Prostate gland (tissue), 2 donors: ENCODE data around the gene STAT5A. TPM values are rescaled to one million over a fixed set of nuclear protein-coding genes. Genes with fewer than 3 reads are reported as not detected.

ENCODE experiments used
- DNase-seq: peaks from one replicate; pipeline ENCODE4 v3.0.0-alpha.2; 2019; ENCODE audit warnings: low spot score
- H3K27ac ChIP-seq, 2 donors: fragments of 200-600 bp; sonication (generic); 2 replicates each; pipeline ENCODE4 v1.5.1; 2017 to 2019
- H3K27me3 ChIP-seq: fragments of 200-600 bp; sonication (generic); replicated peaks from 2 replicates; pipeline ENCODE4 v1.5.1; 2019; ENCODE audit not compliant: insufficient read depth
- H3K36me3 ChIP-seq, 2 donors: fragments of 200-600 bp; sonication (generic); 1 replicate in 1 of 2; 2 replicates in 1 of 2; pipeline versions ENCODE4 v1.5.1 to v1.8.1; 2017 to 2019
- H3K4me1 ChIP-seq: fragments of 200-600 bp; sonication (generic); replicated peaks from 2 replicates; pipeline ENCODE4 v1.5.1; 2019
- H3K4me3 ChIP-seq, 2 donors: fragments of 200-600 bp; sonication (generic); 2 replicates each; pipeline ENCODE4 v1.5.1; 2017 to 2019
- H3K9me3 ChIP-seq: fragments of 200-600 bp; sonication (generic); 2 replicates; pipeline ENCODE4 v1.5.1; 2017
- POLR2A ChIP-seq: fragments of 450-650 bp; IDR thresholded peaks from one replicate; pipeline ENCODE4 v1.6.1; 2016; ENCODE audit warnings: antibody characterized with exemption, mild to moderate bottlenecking
- POLR2AphosphoS5 ChIP-seq: sonication (generic); formaldehyde crosslinking; IDR thresholded peaks from one replicate; pipeline ENCODE4 v1.6.1; 2017; ENCODE audit warnings: antibody characterized with exemption
- WGBS: methylation state at CpG from one replicate; pipeline ENCODE4 v1.1.5; 2018; 5-methylcytosine and 5-hydroxymethylcytosine counted together
- intact Hi-C: fragments of 100-400 bp; cut with DNase I; formaldehyde crosslinking; loops from one replicate; pipeline ENCODE4 v1.14.2; 2022
- total RNA-seq, 2 donors: library from RNA; depleted of rRNA; stranded (reverse); fragments of >200 nt; gene quantifications; one replicate each; pipeline ENCODE4 v1.1.0, GENCODE V29; 2016
- TF ChIP-seq, protein P1 (sequence below), 4 experiments: fragments of 200-600 bp in 2 of 4; fragments of 450-650 bp in 2 of 4; sonication (generic) in 2 of 4; IDR thresholded peaks; 1 replicate in 3 of 4; 2 replicates in 1 of 4; pipeline ENCODE4 v1.5.1; 2016 to 2019; ENCODE audit warnings: antibody characterized with exemption in 4 of 4, mild to moderate bottlenecking in 2 of 4, moderate library complexity in 2 of 4

Gene STAT5A
- total RNA-seq, 2 donors from 2014 or later: 31.1 to 45.8 TPM

DNA sequence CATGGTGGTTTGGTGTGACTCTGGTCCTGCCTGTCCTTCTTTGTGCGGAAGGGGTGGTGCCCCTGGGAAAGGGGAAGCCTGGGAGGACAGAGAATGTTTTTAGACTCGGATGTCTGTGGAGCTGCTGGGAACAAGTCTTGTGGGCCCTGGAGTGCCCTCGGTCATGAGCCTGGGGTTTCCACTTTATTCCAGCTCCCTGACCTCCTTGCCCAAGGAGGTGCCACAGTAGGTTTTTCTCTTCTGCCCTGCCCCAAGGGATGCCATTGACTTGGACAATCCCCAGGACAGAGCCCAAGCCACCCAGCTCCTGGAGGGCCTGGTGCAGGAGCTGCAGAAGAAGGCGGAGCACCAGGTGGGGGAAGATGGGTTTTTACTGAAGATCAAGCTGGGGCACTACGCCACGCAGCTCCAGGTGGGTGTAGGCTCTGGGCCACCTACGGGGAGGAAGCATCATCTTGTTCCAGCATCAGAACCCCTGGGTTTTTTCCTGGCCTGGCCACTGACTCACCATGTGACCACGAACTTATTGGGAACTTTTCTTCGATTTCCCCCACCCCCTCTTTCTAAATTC, 1.4 kb downstream of the STAT5A start:
- H3K4me3 ChIP-seq: peak overlapping the region in 1 of 2 donors; percentile 64

DNA sequence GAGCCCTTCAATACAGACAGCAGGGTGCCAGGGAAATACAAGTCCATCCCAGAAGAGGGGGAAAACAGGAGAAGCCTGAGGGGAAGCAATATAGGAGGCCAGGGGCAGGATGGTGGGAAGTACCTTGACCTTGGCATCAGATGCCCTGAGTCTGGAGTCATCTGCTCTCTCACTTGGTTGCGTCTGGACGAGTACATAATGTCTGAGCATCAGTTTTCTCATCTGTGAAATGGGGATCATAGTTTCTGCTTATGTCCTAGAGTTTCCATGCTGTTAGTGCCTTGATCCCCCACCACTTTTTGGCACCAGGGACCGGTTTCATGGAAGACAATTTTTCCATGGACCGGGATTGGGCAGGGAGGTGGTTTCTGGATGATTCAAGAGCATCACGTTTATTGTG, 2.3 kb downstream of the STAT5A start:
- Histone ChIP-seq H3K27ac (no peak overlapping the region), H3K27me3 (no peaks in the 10 kb centered on the region), H3K9me3 (no peaks in the 10 kb centered on the region), H3K36me3 (no peaks in the 10 kb centered on the region), H3K4me1 (peaks cover 3% of the 10 kb centered on the region), H3K4me3 (no peak overlapping the region)
- TF ChIP-seq POLR2A (no peak), POLR2AphosphoS5 (no peak)
- TF ChIP-seq, protein P1, sequence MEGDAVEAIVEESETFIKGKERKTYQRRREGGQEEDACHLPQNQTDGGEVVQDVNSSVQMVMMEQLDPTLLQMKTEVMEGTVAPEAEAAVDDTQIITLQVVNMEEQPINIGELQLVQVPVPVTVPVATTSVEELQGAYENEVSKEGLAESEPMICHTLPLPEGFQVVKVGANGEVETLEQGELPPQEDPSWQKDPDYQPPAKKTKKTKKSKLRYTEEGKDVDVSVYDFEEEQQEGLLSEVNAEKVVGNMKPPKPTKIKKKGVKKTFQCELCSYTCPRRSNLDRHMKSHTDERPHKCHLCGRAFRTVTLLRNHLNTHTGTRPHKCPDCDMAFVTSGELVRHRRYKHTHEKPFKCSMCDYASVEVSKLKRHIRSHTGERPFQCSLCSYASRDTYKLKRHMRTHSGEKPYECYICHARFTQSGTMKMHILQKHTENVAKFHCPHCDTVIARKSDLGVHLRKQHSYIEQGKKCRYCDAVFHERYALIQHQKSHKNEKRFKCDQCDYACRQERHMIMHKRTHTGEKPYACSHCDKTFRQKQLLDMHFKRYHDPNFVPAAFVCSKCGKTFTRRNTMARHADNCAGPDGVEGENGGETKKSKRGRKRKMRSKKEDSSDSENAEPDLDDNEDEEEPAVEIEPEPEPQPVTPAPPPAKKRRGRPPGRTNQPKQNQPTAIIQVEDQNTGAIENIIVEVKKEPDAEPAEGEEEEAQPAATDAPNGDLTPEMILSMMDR (IDR thresholded peaks at IDR 0.05): no peak
- intact Hi-C loops: no loop called here
- 87% methylated on average over 5 of the region's 5 CpGs for WGBS
- DNase-seq: no peak

More for the DNA sequence above, 1.4 kb downstream of the STAT5A start:
- no peak for TF ChIP-seq POLR2AphosphoS5
- TF ChIP-seq POLR2A: no peak
- TF ChIP-seq, protein P1 (IDR thresholded peaks at IDR 0.05): no peak
- Histone ChIP-seq H3K36me3 (no peaks in the 10 kb centered on the region), H3K9me3 (no peaks in the 10 kb centered on the region), H3K4me1 (peaks cover 3% of the 10 kb centered on the region), H3K27ac (no peak overlapping the region), H3K27me3 (no peaks in the 10 kb centered on the region)
- intact Hi-C loops: no loop called here
- WGBS: 92% methylated on average over 9 of the region's 9 CpGs
- DNase-seq: no peak

DNA sequence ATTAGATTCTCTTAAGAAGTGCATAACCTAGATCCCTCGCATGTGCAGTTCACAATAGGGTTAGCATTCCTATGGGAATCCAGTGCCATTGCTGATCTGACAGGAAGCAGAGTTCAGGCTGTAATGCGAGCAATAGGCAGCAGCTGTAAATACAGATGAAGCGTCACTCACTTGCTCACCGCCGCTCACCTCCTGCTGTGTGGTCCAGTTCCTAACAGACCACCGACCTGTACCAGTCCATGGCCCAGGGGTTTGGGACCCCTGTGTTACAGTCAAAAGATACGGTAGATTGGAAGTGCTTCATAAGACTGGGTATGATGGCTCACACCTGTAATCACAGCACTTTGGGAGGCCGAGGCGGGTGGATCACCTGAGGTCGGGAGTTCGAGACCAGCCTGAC, 2.8 kb downstream of the STAT5A start:
- intact Hi-C loops: no loop called here
- no peak overlapping the region for H3K27ac ChIP-seq
- H3K4me1 ChIP-seq: peaks cover 3% of the 10 kb centered on the region
- no peaks in the 10 kb centered on the region for H3K9me3 ChIP-seq
- WGBS: 89% methylated on average over 11 of the region's 11 CpGs
- H3K4me3 ChIP-seq: no peak overlapping the region
- H3K27me3 ChIP-seq: no peaks in the 10 kb centered on the region
- TF ChIP-seq POLR2A: no peak
- no peak for TF ChIP-seq POLR2AphosphoS5
- TF ChIP-seq, protein P1 (IDR thresholded peaks at IDR 0.05): no peak
- no peaks in the 10 kb centered on the region for H3K36me3 ChIP-seq
- DNase-seq: no peak

DNA sequence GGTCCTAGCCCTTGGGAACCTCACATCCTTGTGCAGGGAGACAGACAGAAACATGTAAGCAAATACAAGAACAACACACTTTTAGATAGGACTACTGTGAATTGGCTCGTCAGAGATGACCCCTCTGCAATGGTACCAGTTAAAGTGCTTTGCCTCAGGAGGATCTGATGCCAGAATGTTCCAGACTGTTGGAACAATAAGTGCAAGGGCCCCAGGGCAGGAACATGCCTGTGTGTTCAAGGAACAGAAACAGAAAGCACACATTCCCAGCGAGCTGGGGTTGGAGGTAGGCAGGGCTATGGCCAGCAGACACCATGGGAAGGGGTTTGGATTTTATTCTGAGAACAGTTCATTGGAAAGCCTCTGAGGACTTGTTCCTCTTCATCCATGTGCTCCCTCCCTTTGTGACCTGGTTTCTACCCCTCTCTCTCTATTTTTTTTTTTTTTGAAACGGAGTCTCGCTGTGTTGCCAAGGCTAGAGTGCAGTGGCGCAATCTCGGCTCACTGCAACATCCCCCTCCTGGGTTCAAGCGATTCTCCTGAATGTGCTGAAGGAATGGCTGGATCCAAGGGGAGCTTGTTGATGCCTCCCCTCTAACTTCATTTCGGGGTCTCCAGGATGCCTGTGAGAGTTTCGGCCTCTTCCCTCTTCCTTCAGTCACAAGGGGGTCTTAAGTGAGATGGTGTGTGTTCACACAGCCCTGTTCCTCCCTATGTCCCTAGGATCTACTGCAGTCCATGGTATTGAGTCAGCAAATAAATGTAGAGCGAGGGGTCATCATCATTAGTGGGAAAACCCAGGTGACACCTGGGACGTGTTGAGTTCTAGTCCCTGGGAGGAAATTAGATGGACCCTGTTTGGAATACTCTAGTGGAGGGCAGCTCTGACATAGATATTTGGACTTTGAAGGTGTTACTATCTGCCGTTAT, 6.4 kb downstream of the STAT5A start:
- Histone ChIP-seq H3K27ac (no peak overlapping the region), H3K27me3 (no peaks in the 10 kb centered on the region), H3K9me3 (no peaks in the 10 kb centered on the region), H3K36me3 (no peaks in the 10 kb centered on the region), H3K4me1 (no peaks in the 10 kb centered on the region), H3K4me3 (no peak overlapping the region)
- TF ChIP-seq, protein P1 (IDR thresholded peaks at IDR 0.05): no peak
- no peak for DNase-seq
- intact Hi-C loops: no loop called here
- WGBS: 78% methylated on average over 12 of the region's 12 CpGs
